HepG2 (cell line): Measurements from ENCODE around the gene SART1. TPM values are rescaled to one million over a fixed set of nuclear protein-coding genes. Genes with fewer than 3 reads are reported as not detected.

Experiments used
- EP300 ChIP-seq, 3 experiments: sonication (generic) in 1 of 3; formaldehyde crosslinking in 1 of 3; IDR thresholded peaks; 2 replicates each; pipeline versions ENCODE4 v1.5.1 to v1.6.1; 2011 to 2020; ENCODE audit warnings: low read depth in 2 of 3, low read length in 2 of 3, borderline replicate concordance in 1 of 3, improper control_type of control experiment in 1 of 3, mild to moderate bottlenecking in 1 of 3, missing genetic modification reagents in 1 of 3, moderate library complexity in 1 of 3
- PHF8 ChIP-seq: sonication (generic); formaldehyde crosslinking; IDR thresholded peaks from 2 replicates; pipeline ENCODE4 v1.5.0; 2020; ENCODE audit warnings: missing genetic modification reagents
- ZNF318 ChIP-seq: sonication (generic); formaldehyde crosslinking; IDR thresholded peaks from 2 replicates; pipeline ENCODE4 v1.4.0; 2020; ENCODE audit warnings: mild to moderate bottlenecking, missing genetic modification reagents
- polyA plus RNA-seq, 8 experiments: library from polyadenylated mRNA; depleted of rRNA in 3 of 8; stranded (reverse) in 7 of 8; unstranded in 1 of 8; fragments of >200 nt; fragmentation: Illumina TruSeq in 4 of 8; extraction: Trizol in 4 of 8; gene quantifications; 2 replicates each; pipeline versions ENCODE4 v1.2.1 to v1.2.3, GENCODE V29; 2011 to 2016; ENCODE audit warnings: low read depth in 4 of 8, missing spikeins in 1 of 8, mixed read lengths in 1 of 8; ENCODE audit not compliant: insufficient read depth in 1 of 8
- total RNA-seq, 5 experiments: library from RNA; depleted of rRNA; stranded (reverse); fragments of >200 nt; fragmentation: Illumina TruSeq; extraction: Trizol; gene quantifications; 2 replicates each; pipeline ENCODE4 v1.2.3, GENCODE V29; 2016; ENCODE audit warnings: low read depth in 1 of 5

Gene SART1
- total and polyA plus RNA-seq, 2 of the 13 experiments (the other 11 are each of a cell fraction or from before 2014, with no cell fraction given) = 11.3 to 22.5 TPM

GRCh38 chr11:65927904-65928397 lies 33.6 kb upstream of the SART1 start (continued):
- no peak for TF ChIP-seq ZNF318 (CRISPR knock-in tag)
- no peak for TF ChIP-seq EP300 (IDR thresholded peaks at IDR 0.05; ENCODE audit: low read depth in 2 of 2, low read length in 2 of 2)
- 0 out of 2 replicates have a peak, but pooled peaks have one; percentile 16 for TF ChIP-seq EP300 (CRISPR knock-in tag; IDR thresholded peaks at IDR 0.05; ENCODE audit: borderline replicate concordance)
- TF ChIP-seq PHF8 = 0 out of 2 replicates have a peak, but pooled peaks have one; percentile 15
- TF ChIP-seq, all 625 proteins: peak for 11
